ENCODE data around the gene DEPDC7. TPM values are rescaled to one million over a fixed set of nuclear protein-coding genes. Genes with fewer than 3 reads are reported as not detected.
"Not testable (repeated sequence)": the region's sequence is repeated elsewhere in the genome, so short reads cannot be mapped to it uniquely, and the experiment has no call there.

DEPDC7 gene
- polyA plus RNA-seq, 1 experiment: 17.8 TPM

DNA sequence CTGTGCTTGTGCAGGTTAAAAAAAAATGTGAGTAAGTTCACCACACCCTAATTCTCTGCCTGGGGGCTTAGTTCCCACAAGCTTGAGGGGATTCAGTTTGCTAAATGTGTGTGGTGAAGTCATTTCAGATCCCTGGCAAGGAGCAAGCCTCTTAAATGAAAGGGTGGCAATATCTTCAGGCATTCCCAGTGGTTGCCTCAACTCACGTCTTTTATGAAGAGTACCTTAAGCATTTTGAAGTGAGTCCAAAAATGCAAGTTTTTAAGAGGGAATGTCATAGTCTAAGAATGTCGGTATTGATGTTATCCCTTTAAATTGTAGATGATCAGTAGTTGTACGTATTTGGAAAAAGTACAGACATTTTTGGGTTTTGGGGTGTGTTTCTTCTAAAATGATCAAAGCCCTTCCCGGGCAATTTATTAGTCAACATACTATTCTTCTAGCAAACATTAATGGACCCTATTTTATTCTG is 28.6 kb downstream of the DEPDC7 start:
- ChIA-PET POLR2A (no interaction called here), CTCF (no interaction called here)
- TF ChIP-seq, protein P1, sequence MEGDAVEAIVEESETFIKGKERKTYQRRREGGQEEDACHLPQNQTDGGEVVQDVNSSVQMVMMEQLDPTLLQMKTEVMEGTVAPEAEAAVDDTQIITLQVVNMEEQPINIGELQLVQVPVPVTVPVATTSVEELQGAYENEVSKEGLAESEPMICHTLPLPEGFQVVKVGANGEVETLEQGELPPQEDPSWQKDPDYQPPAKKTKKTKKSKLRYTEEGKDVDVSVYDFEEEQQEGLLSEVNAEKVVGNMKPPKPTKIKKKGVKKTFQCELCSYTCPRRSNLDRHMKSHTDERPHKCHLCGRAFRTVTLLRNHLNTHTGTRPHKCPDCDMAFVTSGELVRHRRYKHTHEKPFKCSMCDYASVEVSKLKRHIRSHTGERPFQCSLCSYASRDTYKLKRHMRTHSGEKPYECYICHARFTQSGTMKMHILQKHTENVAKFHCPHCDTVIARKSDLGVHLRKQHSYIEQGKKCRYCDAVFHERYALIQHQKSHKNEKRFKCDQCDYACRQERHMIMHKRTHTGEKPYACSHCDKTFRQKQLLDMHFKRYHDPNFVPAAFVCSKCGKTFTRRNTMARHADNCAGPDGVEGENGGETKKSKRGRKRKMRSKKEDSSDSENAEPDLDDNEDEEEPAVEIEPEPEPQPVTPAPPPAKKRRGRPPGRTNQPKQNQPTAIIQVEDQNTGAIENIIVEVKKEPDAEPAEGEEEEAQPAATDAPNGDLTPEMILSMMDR (IDR thresholded peaks at IDR 0.05; ENCODE audit: low read depth, low read length): no peak
- Histone ChIP-seq H3K4me3 (ENCODE audit: low read depth, low read length) (no peak overlapping the region), H3K27ac (ENCODE audit: low read depth, low read length) (no peak overlapping the region), H3K9me3 (ENCODE audit: control insufficient read depth, insufficient read depth, low read length) (peaks cover 12% of the 10 kb centered on the region), H3K27me3 (ENCODE audit: control insufficient read depth, insufficient read depth, low read length) (no peaks in the 10 kb centered on the region)
- no peak for DNase-seq (ENCODE audit: low read depth, low spot score)

DNA sequence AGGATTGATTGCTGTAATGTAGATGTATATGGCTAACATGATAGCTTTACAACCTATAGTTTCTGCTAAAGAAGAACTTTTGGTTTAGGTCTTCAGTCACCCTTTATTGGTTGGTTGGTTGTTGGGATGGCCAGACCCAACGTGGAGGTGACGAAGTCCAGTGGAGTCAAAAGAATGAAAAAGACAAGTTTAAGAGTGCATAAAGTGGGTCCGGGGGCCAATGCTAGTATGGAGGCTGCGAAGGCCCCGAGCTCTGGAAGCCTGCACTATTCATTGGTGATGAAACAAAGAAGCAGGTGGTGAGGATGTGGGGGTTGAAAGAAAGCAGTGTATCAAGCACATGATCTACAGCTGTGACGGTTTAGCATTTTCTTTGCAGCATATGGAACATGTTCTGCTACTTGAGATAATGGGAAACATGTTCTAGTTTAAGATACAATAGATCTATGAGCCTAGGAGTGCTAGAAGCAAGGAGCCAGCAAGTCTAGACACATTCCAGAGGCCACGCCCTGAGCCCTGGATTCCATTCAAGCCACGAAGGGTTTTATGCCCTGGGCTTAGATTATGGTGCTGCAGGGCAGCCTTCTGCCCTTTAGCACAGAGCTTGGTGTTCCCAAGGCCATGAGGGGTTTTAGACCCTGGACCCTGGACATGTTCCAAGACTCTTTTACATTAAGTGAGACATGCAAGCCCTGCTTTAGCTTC is 30.0 kb downstream of the DEPDC7 start:
- Histone ChIP-seq H3K27me3 (ENCODE audit: control insufficient read depth, insufficient read depth, low read length) (no peaks in the 10 kb centered on the region), H3K9me3 (ENCODE audit: control insufficient read depth, insufficient read depth, low read length) (peaks cover 12% of the 10 kb centered on the region; the same call in 1 of the 2 replicates), H3K4me3 (ENCODE audit: low read depth, low read length) (no peak overlapping the region), H3K27ac (ENCODE audit: low read depth, low read length) (no peak overlapping the region)
- ChIA-PET CTCF (interaction anchor here (0.9 to 1.1 kb wide), 3 partner anchors 18 to 320 kb away, joined by 3 read pairs; no protein-coding TSS in a partner anchor), POLR2A (no interaction called here)
- DNase-seq (ENCODE audit: low read depth, low spot score): no peak
- TF ChIP-seq, protein P1 (IDR thresholded peaks at IDR 0.05; ENCODE audit: low read depth, low read length): no peak

- H3K9me3 ChIP-seq (ENCODE audit: control insufficient read depth, insufficient read depth, low read length): peaks cover 12% of the 10 kb centered on the region; the same call in 1 of the 2 replicates
- H3K4me3 ChIP-seq (ENCODE audit: low read depth, low read length); POLR2A ChIA-PET; H3K27ac ChIP-seq (ENCODE audit: low read depth, low read length); H3K27me3 ChIP-seq (ENCODE audit: control insufficient read depth, insufficient read depth, low read length); DNase-seq (ENCODE audit: low read depth, low spot score): not testable (repeated sequence)
- CTCF ChIA-PET: interaction anchor here (1.4 to 1.5 kb wide), 2 partner anchors 17 to 240 kb away, joined by 4 to 7 read pairs; no protein-coding TSS in a partner anchor
Measured at GRCh38 chr11:33048701-33049100, 33.0 kb downstream of the DEPDC7 start.

- H3K27me3 ChIP-seq (ENCODE audit: control insufficient read depth, insufficient read depth, low read length); CTCF ChIA-PET; H3K27ac ChIP-seq (ENCODE audit: low read depth, low read length); POLR2A ChIA-PET; DNase-seq (ENCODE audit: low read depth, low spot score); H3K4me3 ChIP-seq (ENCODE audit: low read depth, low read length): not testable (repeated sequence)
- peaks cover 12% of the 10 kb centered on the region; the same call in 1 of the 2 replicates for H3K9me3 ChIP-seq (ENCODE audit: control insufficient read depth, insufficient read depth, low read length)
Measured at GRCh38 chr11:33049565-33050408, 34.1 kb downstream of the DEPDC7 start.

DNA sequence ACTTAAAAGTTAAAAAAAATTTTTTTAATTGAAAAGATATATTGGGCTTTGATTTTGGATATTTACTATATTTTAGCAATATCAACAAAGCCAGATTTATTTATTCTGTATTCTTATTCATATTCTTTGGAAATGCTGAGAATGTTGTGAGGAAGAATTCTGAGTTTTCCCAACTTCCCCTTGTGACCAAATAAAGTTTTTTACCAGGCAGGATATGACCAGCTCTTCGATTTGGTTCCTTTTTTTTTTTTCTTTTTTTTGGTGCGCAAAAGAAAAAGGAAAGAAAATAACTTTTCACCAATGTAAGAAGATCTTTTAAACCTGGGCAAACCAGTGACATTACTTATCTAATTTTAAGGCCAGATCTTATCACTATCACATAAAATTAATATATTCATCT is 36.6 kb downstream of the DEPDC7 start:
- Histone ChIP-seq H3K9me3 (ENCODE audit: control insufficient read depth, insufficient read depth, low read length) (no peaks in the 10 kb centered on the region), H3K4me3 (ENCODE audit: low read depth, low read length) (no peak overlapping the region), H3K27me3 (ENCODE audit: control insufficient read depth, insufficient read depth, low read length) (no peaks in the 10 kb centered on the region), H3K27ac (ENCODE audit: low read depth, low read length) (no peak overlapping the region)
- ChIA-PET CTCF (interaction anchor here (1.2 kb wide), 1 partner anchor 13 kb away, joined by 3 read pairs; no protein-coding TSS in a partner anchor), POLR2A (no interaction called here)
- no peak for DNase-seq (ENCODE audit: low read depth, low spot score)
- TF ChIP-seq, protein P1 (IDR thresholded peaks at IDR 0.05; ENCODE audit: low read depth, low read length): no peak
